ENCODE data around the gene RER1.

GRCh38 chr1:2376261-2376741, 15.3 kb upstream of the RER1 start:
- TF ChIP-seq CTCF (IDR thresholded peaks at IDR 0.05; ENCODE audit: insufficient read depth, low read length, poor library complexity, severe bottlenecking) (no peak), EZH2phosphoT487 (conservative IDR thresholded peaks at IDR 0.05; ENCODE audit: low read length) (no peak)

Measured in SU-DHL-6 (cell line).